H1 (cell line): ENCODE measurements around the gene GTF2IRD1. TPM values are rescaled to one million over a fixed set of nuclear protein-coding genes. Genes with fewer than 3 reads are reported as not detected.

Source experiments
- BRCA1 ChIP-seq: IDR thresholded peaks from 2 replicates; pipeline ENCODE4 v1.6.1; 2012; ENCODE audit warnings: low read depth, low read length, improper control_type of control experiment
- CBX8 ChIP-seq: fragments of 300-800, 300-1000 bp; sonication (generic); IDR thresholded peaks from 2 replicates; pipeline ENCODE4 v1.7.1; 2016; ENCODE audit warnings: low read depth, low read length, borderline replicate concordance
- CTBP2 ChIP-seq: IDR thresholded peaks from 2 replicates; pipeline ENCODE4 v1.7.0; 2011; ENCODE audit warnings: borderline replicate concordance, mild to moderate bottlenecking, moderate library complexity, mixed read lengths, low read length; ENCODE audit not compliant: insufficient read depth, insufficient read length
- EP300 ChIP-seq, 2 experiments: IDR thresholded peaks; 1 replicate in 1 of 2; 2 replicates in 1 of 2; pipeline ENCODE4 v1.6.1; 2011 to 2012; ENCODE audit warnings: low read depth in 2 of 2, low read length in 2 of 2, mild to moderate bottlenecking in 2 of 2, borderline replicate concordance in 1 of 2, inconsistent platforms in 1 of 2, moderate library complexity in 1 of 2
- POLR2AphosphoS5 ChIP-seq: IDR thresholded peaks from 2 replicates; pipeline ENCODE4 v1.6.1; 2011; ENCODE audit warnings: low read depth, low read length
- SP2 ChIP-seq: IDR thresholded peaks from 2 replicates; pipeline ENCODE4 v1.6.1; 2012; ENCODE audit warnings: mild to moderate bottlenecking, low read length, inconsistent platforms
- TEAD4 ChIP-seq: IDR thresholded peaks from 2 replicates; pipeline ENCODE4 v1.6.1; 2012; ENCODE audit warnings: low read depth, low read length, inconsistent platforms, mixed read lengths
- polyA plus RNA-seq, 7 experiments: library from polyadenylated mRNA; depleted of rRNA in 3 of 7; stranded (reverse) in 5 of 7; unstranded in 2 of 7; fragments of >200 nt in 5 of 7; fragments of 200-250 nt in 2 of 7; gene quantifications; 1 replicate in 5 of 7; 2 replicates in 1 of 7; 4 replicates in 1 of 7; pipeline versions ENCODE4 v1.2.1 to v1.2.3, GENCODE V29; 2011 to 2013; ENCODE audit warnings: missing spikeins in 2 of 7, mixed read lengths in 2 of 7
- total RNA-seq: library from RNA; stranded (reverse); fragmentation: NEBNext Ultra II Directional; extraction: Animal tissue kit (Norgen Biotek cat#: 25700); gene quantifications from 2 replicates; pipeline ENCODE4 v1.2.1, GENCODE V29; 2021

Gene GTF2IRD1
- total and polyA plus RNA-seq, 2 of the 8 experiments (the other 6 are each of a cell fraction or from before 2014, with no cell fraction given) = 27.4 to 45.4 TPM

DNA sequence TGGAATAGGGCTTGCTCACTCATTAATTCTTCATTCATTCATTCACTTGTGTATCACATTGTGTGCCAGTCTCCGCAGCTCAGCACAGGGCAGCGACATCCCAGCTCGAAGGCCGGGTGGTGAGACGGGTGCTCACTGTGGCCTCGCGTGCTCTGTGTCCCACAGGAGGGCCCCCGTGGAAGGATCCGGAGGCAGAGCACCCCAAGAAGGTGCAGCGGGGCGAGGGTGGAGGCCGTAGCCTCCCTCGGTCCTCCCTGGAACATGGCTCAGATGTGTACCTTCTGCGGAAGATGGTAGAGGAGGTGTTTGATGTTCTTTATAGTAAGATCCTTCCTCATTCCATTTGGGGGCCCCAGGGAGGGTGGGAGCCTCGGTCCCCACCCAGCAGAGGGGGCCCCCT lies 61.6 kb downstream of the GTF2IRD1 start (continued):
- TF ChIP-seq BRCA1 = no peak
- no peak for TF ChIP-seq EP300 (IDR thresholded peaks at IDR 0.05; ENCODE audit: borderline replicate concordance in 1 of 2, low read depth in 2 of 2, low read length in 2 of 2)
- TF ChIP-seq CBX8 = no peak
- TF ChIP-seq POLR2AphosphoS5 = no peak
- TF ChIP-seq CTBP2 = no peak
- TF ChIP-seq TEAD4 = no peak
- no peak for TF ChIP-seq SP2
